ENCODE results near the gene NELL1.

Gene NELL1

DNA sequence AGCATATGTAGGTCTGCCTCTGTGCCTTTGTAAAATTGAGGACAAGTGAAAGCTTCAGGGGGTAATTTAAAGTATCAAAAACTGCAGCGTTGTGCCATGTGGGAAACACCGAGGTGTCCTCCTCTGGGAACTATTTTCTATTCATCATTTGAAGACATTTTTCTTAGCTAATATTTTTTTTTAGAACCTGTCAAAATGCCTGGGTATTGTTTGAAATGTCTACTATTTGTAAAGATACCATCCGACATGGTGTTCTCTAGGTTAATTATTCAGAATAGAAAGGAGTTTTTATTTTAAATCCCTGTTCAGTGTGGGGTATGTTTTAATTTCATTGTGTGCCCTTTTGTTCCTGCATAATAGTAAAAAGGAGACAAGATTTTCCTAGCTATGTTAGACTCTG lies 490.8 kb downstream of the NELL1 start:
- no peak for DNase-seq
- Histone ChIP-seq H3K27me3 (replicated peaks) (no peaks in the 10 kb centered on the region), H3K4me3 (ENCODE audit: low read depth, low read length) (no peak overlapping the region), H3K27ac (no peak overlapping the region), H3K36me3 (replicated peaks) (no peaks in the 10 kb centered on the region)
- TF ChIP-seq, protein P1, sequence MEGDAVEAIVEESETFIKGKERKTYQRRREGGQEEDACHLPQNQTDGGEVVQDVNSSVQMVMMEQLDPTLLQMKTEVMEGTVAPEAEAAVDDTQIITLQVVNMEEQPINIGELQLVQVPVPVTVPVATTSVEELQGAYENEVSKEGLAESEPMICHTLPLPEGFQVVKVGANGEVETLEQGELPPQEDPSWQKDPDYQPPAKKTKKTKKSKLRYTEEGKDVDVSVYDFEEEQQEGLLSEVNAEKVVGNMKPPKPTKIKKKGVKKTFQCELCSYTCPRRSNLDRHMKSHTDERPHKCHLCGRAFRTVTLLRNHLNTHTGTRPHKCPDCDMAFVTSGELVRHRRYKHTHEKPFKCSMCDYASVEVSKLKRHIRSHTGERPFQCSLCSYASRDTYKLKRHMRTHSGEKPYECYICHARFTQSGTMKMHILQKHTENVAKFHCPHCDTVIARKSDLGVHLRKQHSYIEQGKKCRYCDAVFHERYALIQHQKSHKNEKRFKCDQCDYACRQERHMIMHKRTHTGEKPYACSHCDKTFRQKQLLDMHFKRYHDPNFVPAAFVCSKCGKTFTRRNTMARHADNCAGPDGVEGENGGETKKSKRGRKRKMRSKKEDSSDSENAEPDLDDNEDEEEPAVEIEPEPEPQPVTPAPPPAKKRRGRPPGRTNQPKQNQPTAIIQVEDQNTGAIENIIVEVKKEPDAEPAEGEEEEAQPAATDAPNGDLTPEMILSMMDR (IDR thresholded peaks at IDR 0.05; ENCODE audit: low read depth, low read length, missing control alignments): no peak
- in situ Hi-C loops (cut with HindIII; ENCODE audit: low pct_ligation_motif_present, low sequenced_read_pairs): no loop called here

DNA sequence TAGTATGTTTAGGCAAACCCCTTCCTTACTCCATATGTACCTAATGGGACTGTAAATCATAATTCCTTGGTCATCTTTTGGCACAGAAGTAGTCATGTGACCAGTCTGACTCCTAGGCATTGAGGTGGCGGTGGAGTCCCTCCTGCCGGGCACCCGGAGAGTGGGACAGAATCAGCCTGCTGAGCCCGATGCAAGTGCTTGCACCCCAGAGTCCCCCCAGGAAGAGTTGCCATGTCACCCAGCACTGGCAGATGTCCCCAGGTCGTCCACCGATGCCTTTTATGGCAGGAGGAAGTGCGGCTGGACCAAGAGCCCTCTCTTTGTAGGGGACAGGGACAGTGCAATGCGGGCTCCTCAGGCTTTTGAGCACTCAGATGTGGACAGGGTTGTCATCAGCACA lies 500.3 kb downstream of the NELL1 start:
- Histone ChIP-seq H3K27ac (no peak overlapping the region), H3K27me3 (replicated peaks) (no peaks in the 10 kb centered on the region), H3K4me3 (ENCODE audit: low read depth, low read length) (no peak overlapping the region), H3K36me3 (replicated peaks) (no peaks in the 10 kb centered on the region)
- DNase-seq: no peak
- in situ Hi-C loops (cut with HindIII; ENCODE audit: low pct_ligation_motif_present, low sequenced_read_pairs): no loop called here
- TF ChIP-seq, protein P1 (IDR thresholded peaks at IDR 0.05; ENCODE audit: low read depth, low read length, missing control alignments): no peak

DNA sequence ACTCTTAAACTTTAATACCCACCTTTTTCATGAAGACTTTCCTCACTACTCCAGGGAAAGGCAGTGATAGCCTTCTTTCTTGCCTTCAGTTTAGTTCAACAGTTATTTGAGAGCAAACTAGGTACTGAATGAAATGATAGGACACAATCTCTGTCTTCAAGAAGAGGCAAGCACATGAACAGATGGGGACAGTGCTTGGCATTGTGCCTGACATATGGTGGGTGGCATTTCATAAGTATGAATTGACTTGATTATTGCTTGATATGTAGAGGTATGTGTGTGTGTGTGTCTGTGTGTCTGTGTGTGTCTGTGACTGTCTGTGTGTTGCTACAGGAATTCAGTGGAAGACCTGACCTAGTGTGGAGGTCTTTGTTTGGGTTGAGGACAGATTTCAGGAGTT lies 504.1 kb downstream of the NELL1 start:
- no peak overlapping the region for H3K4me3 ChIP-seq (ENCODE audit: low read depth, low read length)
- TF ChIP-seq, protein P1 (IDR thresholded peaks at IDR 0.05; ENCODE audit: low read depth, low read length, missing control alignments): no peak
- in situ Hi-C loops (cut with HindIII; ENCODE audit: low pct_ligation_motif_present, low sequenced_read_pairs): no loop called here
- no peak for DNase-seq
- no peaks in the 10 kb centered on the region for H3K27me3 ChIP-seq (replicated peaks)
- no peak overlapping the region for H3K27ac ChIP-seq
- H3K36me3 ChIP-seq (replicated peaks): no peaks in the 10 kb centered on the region

DNA sequence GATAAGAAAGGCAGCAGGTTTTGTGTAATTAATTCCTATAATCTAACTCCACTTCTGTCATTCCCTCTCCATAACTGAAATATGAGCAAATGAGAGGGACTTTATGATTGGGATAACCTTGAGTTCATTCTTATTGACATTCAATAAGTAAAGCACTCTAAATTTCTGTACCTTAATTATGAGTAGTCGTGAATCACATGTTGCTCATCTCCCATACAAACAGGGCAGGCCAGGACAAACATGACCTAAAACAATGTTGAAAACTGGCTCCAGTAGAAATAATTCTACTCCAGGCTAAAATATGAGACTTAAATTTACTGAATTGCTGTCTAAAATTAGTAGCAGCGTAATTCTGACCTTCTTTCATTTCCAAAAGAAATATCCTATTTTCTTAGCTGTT lies 505.4 kb downstream of the NELL1 start:
- TF ChIP-seq, protein P1 (IDR thresholded peaks at IDR 0.05; ENCODE audit: low read depth, low read length, missing control alignments): no peak
- no peak for DNase-seq
- Histone ChIP-seq H3K27me3 (replicated peaks) (no peaks in the 10 kb centered on the region), H3K36me3 (replicated peaks) (no peaks in the 10 kb centered on the region), H3K4me3 (ENCODE audit: low read depth, low read length) (no peak overlapping the region), H3K27ac (no peak overlapping the region)
- in situ Hi-C loops (cut with HindIII; ENCODE audit: low pct_ligation_motif_present, low sequenced_read_pairs): no loop called here

DNA sequence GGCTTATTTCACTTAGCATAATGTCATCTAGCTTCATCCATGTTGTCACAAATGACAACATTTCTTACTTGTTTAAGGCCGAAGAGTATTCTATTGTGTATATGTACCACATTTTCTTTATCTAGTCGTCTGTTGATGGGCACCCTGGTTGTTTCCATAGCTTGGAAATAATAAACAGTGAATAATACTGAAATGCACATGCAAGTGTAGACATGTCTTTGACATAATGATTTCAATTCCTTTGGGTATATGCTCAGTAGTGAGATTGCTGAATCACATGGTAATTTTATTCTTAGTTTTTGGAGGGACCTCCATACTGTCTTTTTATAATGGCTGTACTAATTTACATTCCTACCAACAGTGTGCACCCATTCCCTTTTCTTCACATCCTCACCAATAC lies 508.0 kb downstream of the NELL1 start:
- in situ Hi-C loops (cut with HindIII; ENCODE audit: low pct_ligation_motif_present, low sequenced_read_pairs): no loop called here
- TF ChIP-seq, protein P1 (IDR thresholded peaks at IDR 0.05; ENCODE audit: low read depth, low read length, missing control alignments): no peak
- no peaks in the 10 kb centered on the region for H3K36me3 ChIP-seq (replicated peaks)
- no peaks in the 10 kb centered on the region for H3K27me3 ChIP-seq (replicated peaks)
- DNase-seq: no peak
- no peak overlapping the region for H3K4me3 ChIP-seq (ENCODE audit: low read depth, low read length)
- H3K27ac ChIP-seq: no peak overlapping the region

DNA sequence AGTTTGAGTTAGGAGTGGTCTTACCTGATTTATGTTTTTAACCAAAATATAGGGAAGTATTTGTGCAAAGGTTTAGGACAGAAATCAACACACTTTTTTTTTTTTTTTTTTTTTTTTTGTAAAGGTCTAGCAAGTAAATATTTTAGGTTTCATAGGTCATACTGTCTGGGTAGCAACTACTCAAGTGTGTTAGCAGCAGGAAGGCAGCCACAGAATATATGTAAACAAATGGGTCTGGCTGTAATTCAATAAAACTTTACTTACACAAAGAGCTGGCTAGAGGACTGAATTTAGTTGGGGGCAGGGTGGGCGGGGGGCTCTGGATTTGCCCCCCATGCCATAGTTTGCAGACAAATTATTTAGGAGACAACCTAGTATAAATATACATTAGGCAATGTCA lies 510.4 kb downstream of the NELL1 start:
- TF ChIP-seq, protein P1 (IDR thresholded peaks at IDR 0.05; ENCODE audit: low read depth, low read length, missing control alignments): no peak
- in situ Hi-C loops (cut with HindIII; ENCODE audit: low pct_ligation_motif_present, low sequenced_read_pairs): no loop called here
- H3K4me3 ChIP-seq (ENCODE audit: low read depth, low read length): no peak overlapping the region

More for the DNA sequence above, 510.4 kb downstream of the NELL1 start:
- no peak for DNase-seq
- no peak overlapping the region for H3K27ac ChIP-seq
- no peaks in the 10 kb centered on the region for H3K27me3 ChIP-seq (replicated peaks)
- no peaks in the 10 kb centered on the region for H3K36me3 ChIP-seq (replicated peaks)

Measured in brain microvascular endothelial cell (primary cell).